ENCODE measurements around the gene TNN.

GRCh38 chr1:175167861-175168260, 100.2 kb downstream of the TNN start:
- TF ChIP-seq EZH2 (IDR thresholded peaks at IDR 0.05; ENCODE audit: insufficient read depth, poor library complexity, severe bottlenecking), result no peak
- TF ChIP-seq EZH2phosphoT487 (IDR thresholded peaks at IDR 0.05; ENCODE audit: insufficient read depth, low read depth), result no peak
